Testis (tissue), 2 donors: Measurements from ENCODE around the gene IMP4.

Experiments
- POLR2A ChIP-seq: fragments of 450-650 bp; IDR thresholded peaks from one replicate; pipeline ENCODE4 v1.6.1; 2017; ENCODE audit warnings: antibody characterized with exemption, mild to moderate bottlenecking, moderate library complexity
- TF ChIP-seq, protein P1 (sequence below), 3 experiments: fragments of 450-650 bp in 2 of 3; fragments of 200-600 bp in 1 of 3; sonication (generic) in 1 of 3; IDR thresholded peaks; one replicate each; pipeline ENCODE4 v1.5.1; 2016 to 2019; ENCODE audit warnings: antibody characterized with exemption in 3 of 3, mild to moderate bottlenecking in 2 of 3, moderate library complexity in 1 of 3

- TF ChIP-seq, protein P1, sequence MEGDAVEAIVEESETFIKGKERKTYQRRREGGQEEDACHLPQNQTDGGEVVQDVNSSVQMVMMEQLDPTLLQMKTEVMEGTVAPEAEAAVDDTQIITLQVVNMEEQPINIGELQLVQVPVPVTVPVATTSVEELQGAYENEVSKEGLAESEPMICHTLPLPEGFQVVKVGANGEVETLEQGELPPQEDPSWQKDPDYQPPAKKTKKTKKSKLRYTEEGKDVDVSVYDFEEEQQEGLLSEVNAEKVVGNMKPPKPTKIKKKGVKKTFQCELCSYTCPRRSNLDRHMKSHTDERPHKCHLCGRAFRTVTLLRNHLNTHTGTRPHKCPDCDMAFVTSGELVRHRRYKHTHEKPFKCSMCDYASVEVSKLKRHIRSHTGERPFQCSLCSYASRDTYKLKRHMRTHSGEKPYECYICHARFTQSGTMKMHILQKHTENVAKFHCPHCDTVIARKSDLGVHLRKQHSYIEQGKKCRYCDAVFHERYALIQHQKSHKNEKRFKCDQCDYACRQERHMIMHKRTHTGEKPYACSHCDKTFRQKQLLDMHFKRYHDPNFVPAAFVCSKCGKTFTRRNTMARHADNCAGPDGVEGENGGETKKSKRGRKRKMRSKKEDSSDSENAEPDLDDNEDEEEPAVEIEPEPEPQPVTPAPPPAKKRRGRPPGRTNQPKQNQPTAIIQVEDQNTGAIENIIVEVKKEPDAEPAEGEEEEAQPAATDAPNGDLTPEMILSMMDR (IDR thresholded peaks at IDR 0.05) = no peak
- TF ChIP-seq POLR2A = no peak
Measured at GRCh38 chr2:130349174-130349573, 6.5 kb downstream of the IMP4 start.
